ENCODE measurements around the gene ATP11B. TPM values are rescaled to one million over a fixed set of nuclear protein-coding genes. Genes with fewer than 3 reads are reported as not detected.

ATP11B gene
- total RNA-seq, 1 donor from 2014 or later = 59.0 TPM

DNA sequence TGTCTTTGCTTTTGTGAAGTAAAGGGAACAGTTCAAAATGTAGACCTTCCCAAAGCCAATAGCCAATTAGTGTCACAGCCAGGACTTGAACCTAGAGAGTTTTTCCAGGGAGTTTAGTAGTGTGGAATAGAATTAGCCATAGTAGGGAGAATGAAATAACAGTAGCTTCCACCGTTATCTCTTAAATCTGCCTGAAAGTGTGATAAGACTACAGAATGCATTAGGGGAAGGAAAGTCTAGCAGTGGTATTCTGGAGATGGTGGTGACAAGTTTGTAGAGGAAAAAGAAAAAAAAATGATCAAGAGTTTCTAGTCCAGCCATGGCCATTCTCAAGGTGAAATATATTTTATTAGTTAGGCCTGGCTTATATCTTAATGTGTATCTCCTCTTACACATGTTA lies 13.8 kb downstream of the ATP11B start:
- Histone ChIP-seq H3K4me1 (ENCODE audit: control insufficient read depth in 3 of 3, insufficient read depth in 3 of 3, low read length in 3 of 3) (peaks cover 5 to 8% (median 5%) of the 10 kb centered on the region in 3 donors), H3K36me3 (ENCODE audit: control insufficient read depth in 3 of 3, insufficient read depth in 3 of 3, low read length in 3 of 3) (no peaks in the 10 kb centered on the region), H3K27me3 (ENCODE audit: control insufficient read depth in 3 of 3, insufficient read depth in 3 of 3, low read length in 3 of 3) (no peaks in the 10 kb centered on the region), H3K9ac (ENCODE audit: low read depth in 1 of 3, low read length in 3 of 3) (no peak overlapping the region), H3K4me3 (ENCODE audit: low read length in 3 of 3) (no peak overlapping the region), H3K9me3 (ENCODE audit: control insufficient read depth in 3 of 3, low read length in 3 of 3) (no peaks in the 10 kb centered on the region), H3K27ac (ENCODE audit: low read depth, low read length) (no peak overlapping the region)

DNA sequence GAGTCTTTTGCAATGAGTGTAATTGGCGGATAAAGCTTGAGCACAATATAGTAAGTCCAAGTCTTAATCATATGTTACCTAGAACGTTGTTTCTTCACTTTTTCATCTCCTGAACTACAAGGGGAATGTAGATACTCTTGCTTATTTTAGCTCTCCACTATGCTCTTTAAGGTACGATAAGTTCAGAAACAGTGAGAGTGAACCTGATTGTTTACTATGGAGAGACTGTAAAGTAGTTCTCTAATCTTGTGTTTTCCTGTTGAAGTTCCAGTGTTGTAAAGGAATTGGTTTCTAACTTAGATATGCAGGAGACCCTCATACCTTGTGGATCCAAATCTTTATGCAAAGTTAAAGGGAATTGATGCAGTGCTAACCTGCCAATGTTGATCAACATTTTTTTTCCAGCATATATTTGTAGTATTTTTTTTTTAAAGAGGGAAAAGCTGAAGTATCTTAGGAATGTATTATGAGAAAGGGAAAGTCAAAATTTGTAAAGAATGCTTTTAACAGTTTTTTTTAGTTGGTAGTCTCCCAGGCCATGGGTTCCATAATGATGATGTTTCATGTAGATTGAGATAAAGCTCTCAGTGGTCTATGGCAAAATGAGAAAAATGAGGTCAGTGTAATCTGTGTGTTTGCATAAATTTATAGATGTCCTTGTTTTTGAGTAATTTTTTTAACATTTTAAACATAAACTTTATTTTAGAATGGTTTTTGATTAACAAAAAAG lies 14.9 kb downstream of the ATP11B start:
- H3K27me3 ChIP-seq (ENCODE audit: control insufficient read depth in 3 of 3, insufficient read depth in 3 of 3, low read length in 3 of 3) = no peaks in the 10 kb centered on the region
- H3K9ac ChIP-seq (ENCODE audit: low read depth in 1 of 3, low read length in 3 of 3) = no peak overlapping the region
- no peaks in the 10 kb centered on the region for H3K9me3 ChIP-seq (ENCODE audit: control insufficient read depth in 3 of 3, low read length in 3 of 3)
- H3K4me3 ChIP-seq (ENCODE audit: low read length in 3 of 3) = no peak overlapping the region
- no peak overlapping the region for H3K27ac ChIP-seq (ENCODE audit: low read depth, low read length)
- H3K36me3 ChIP-seq (ENCODE audit: control insufficient read depth in 3 of 3, insufficient read depth in 3 of 3, low read length in 3 of 3) = no peaks in the 10 kb centered on the region
- peaks cover 0 to 5% (median 3%) of the 10 kb centered on the region in 3 donors for H3K4me1 ChIP-seq (ENCODE audit: control insufficient read depth in 3 of 3, insufficient read depth in 3 of 3, low read length in 3 of 3)

DNA sequence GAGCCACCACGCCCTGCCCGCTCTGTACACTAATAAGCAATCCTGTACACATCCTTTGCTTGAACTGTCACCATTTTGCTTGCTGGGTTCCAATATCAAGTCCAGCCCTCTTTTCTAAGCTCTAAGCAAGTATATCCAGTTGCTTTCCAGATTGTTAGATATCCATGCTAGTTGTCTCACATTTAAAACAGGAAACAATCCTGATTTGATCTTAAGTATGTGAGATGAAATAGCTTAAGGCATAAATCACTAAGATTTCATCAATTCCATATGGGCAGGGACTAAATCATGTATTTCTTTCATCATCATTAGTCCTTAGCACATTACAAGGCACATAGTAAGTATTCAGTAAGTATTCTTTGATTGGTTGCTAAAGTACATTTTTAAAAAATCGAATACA lies 16.2 kb downstream of the ATP11B start:
- peaks cover 0 to 5% (median 4%) of the 10 kb centered on the region in 3 donors for H3K4me1 ChIP-seq (ENCODE audit: control insufficient read depth in 3 of 3, insufficient read depth in 3 of 3, low read length in 3 of 3)
- H3K4me3 ChIP-seq (ENCODE audit: low read length in 3 of 3) = no peak overlapping the region
- H3K27me3 ChIP-seq (ENCODE audit: control insufficient read depth in 3 of 3, insufficient read depth in 3 of 3, low read length in 3 of 3) = no peaks in the 10 kb centered on the region
- H3K27ac ChIP-seq (ENCODE audit: low read depth, low read length) = no peak overlapping the region
- no peaks in the 10 kb centered on the region for H3K9me3 ChIP-seq (ENCODE audit: control insufficient read depth in 3 of 3, low read length in 3 of 3)
- no peak overlapping the region for H3K9ac ChIP-seq (ENCODE audit: low read depth in 1 of 3, low read length in 3 of 3)
- no peaks in the 10 kb centered on the region for H3K36me3 ChIP-seq (ENCODE audit: control insufficient read depth in 3 of 3, insufficient read depth in 3 of 3, low read length in 3 of 3)

DNA sequence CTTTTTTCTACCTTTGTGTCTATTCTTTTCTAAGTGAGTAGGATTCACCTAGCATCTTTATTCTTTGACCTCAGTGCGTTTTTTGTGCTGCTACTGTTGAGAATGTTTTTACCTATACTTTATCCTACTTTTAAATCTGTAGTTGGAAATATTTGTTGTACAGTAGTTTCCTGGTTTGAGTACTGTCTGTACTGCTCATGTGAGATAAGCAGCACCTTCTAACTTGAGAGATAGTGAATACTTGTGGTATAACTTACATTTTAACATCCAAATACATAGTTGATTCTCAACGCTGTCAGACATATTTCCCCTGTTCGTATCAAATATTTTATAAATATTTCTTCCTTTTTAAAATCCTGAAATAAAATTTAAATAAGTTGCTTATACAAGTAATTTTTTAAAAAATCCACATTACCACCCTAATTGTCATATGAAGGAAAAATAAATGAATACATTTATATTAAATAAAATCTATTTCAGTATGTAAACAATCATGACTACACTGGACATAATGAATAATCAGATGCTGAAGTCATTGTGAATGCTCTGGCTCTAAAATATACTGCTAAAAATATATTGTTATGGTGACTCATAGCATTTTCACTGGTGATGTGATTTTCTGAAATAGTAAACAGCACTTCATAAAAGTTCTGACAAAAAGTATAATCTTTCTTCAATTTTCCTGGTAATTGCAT lies 17.4 kb downstream of the ATP11B start:
- peak overlapping the region; percentile 67 for H3K27ac ChIP-seq (ENCODE audit: low read depth, low read length)
- no peaks in the 10 kb centered on the region for H3K9me3 ChIP-seq (ENCODE audit: control insufficient read depth in 3 of 3, low read length in 3 of 3)
- no peak overlapping the region for H3K9ac ChIP-seq (ENCODE audit: low read depth in 1 of 3, low read length in 3 of 3)
- H3K27me3 ChIP-seq (ENCODE audit: control insufficient read depth in 3 of 3, insufficient read depth in 3 of 3, low read length in 3 of 3) = no peaks in the 10 kb centered on the region
- H3K4me1 ChIP-seq (ENCODE audit: control insufficient read depth in 3 of 3, insufficient read depth in 3 of 3, low read length in 3 of 3) = peaks cover 0 to 8% (median 5%) of the 10 kb centered on the region in 3 donors
- H3K36me3 ChIP-seq (ENCODE audit: control insufficient read depth in 3 of 3, insufficient read depth in 3 of 3, low read length in 3 of 3) = no peaks in the 10 kb centered on the region
- no peak overlapping the region for H3K4me3 ChIP-seq (ENCODE audit: low read length in 3 of 3)

DNA sequence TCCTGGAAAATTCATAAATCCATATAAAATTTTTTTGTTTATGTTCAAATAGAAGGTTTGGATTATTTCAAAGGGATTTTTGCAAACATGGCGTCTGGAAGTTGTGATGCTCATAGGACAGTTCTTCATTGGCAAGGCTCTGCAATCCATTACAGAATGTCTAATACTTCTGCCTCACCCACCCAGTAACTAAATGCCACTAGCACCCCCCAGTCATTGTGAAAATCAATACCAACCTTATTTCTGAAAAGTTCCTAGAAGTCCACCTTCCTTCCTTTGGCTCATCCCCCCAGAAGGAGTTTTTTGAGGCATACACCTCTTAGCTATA lies 17.9 kb downstream of the ATP11B start:
- peaks cover 0 to 8% (median 7%) of the 10 kb centered on the region in 3 donors for H3K4me1 ChIP-seq (ENCODE audit: control insufficient read depth in 3 of 3, insufficient read depth in 3 of 3, low read length in 3 of 3)
- peak overlapping the region; percentile 67 for H3K27ac ChIP-seq (ENCODE audit: low read depth, low read length)
- no peaks in the 10 kb centered on the region for H3K27me3 ChIP-seq (ENCODE audit: control insufficient read depth in 3 of 3, insufficient read depth in 3 of 3, low read length in 3 of 3)
- H3K9me3 ChIP-seq (ENCODE audit: control insufficient read depth in 3 of 3, low read length in 3 of 3) = no peaks in the 10 kb centered on the region
- H3K9ac ChIP-seq (ENCODE audit: low read depth in 1 of 3, low read length in 3 of 3) = no peak overlapping the region
- no peaks in the 10 kb centered on the region for H3K36me3 ChIP-seq (ENCODE audit: control insufficient read depth in 3 of 3, insufficient read depth in 3 of 3, low read length in 3 of 3)
- H3K4me3 ChIP-seq (ENCODE audit: low read length in 3 of 3) = no peak overlapping the region

DNA sequence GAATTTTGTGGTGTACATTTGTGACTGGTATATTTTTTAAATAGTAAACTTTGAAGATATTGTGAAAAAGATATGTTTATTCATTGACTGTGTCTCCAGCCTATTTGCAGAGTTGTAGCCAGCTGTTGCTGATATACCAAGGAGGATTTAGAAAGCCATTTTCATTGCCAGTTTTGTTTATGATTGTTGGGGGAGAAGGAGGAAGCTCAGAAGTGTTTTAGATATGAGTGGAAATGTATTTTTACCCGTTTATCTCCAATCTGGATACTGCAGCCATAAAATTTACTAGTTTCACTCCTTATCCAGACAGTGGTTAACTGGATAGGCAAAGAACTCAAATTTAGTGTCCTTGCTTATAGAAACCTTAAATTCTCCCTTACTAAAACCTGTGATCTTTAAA lies 18.8 kb downstream of the ATP11B start:
- no peak overlapping the region for H3K4me3 ChIP-seq (ENCODE audit: low read length in 3 of 3)
- peaks cover 0 to 9% (median 8%) of the 10 kb centered on the region in 3 donors for H3K4me1 ChIP-seq (ENCODE audit: control insufficient read depth in 3 of 3, insufficient read depth in 3 of 3, low read length in 3 of 3)
- no peaks in the 10 kb centered on the region for H3K9me3 ChIP-seq (ENCODE audit: control insufficient read depth in 3 of 3, low read length in 3 of 3)
- H3K9ac ChIP-seq (ENCODE audit: low read depth in 1 of 3, low read length in 3 of 3) = no peak overlapping the region
- H3K36me3 ChIP-seq (ENCODE audit: control insufficient read depth in 3 of 3, insufficient read depth in 3 of 3, low read length in 3 of 3) = no peaks in the 10 kb centered on the region
- peak overlapping the region; percentile 67 for H3K27ac ChIP-seq (ENCODE audit: low read depth, low read length)
- H3K27me3 ChIP-seq (ENCODE audit: control insufficient read depth in 3 of 3, insufficient read depth in 3 of 3, low read length in 3 of 3) = no peaks in the 10 kb centered on the region

DNA sequence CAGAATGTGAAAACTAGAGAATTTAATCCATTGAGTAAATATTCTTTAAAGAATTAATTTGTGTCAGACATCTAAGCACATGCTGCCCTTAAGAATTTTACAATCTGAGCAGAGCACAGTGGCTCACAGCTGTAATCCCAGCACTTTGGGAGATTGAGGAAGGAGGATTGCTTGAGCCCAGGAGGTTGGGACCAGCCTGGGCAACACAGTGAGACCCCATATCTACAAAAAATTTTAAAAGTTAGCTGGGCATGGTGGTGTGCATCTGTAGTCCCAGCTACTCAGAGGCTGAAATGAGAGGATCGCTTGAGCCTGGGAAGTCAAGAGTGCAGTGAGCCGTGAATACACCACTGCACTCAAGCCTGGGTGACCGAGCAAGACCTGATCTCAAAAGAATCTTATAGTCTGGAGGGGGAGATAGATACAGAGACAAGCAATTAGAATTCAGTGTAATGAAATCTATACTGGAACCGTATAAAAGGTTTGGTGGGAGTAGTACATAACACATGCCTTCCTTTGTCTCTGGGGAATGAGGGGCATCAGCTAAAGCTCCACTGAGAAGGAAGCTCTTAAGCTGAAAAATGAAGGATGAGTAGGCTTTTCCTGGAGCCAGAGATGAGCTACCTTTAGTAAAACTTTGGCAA lies 21.2 kb downstream of the ATP11B start:
- Histone ChIP-seq H3K4me3 (ENCODE audit: low read length in 3 of 3) (no peak overlapping the region), H3K27me3 (ENCODE audit: control insufficient read depth in 3 of 3, insufficient read depth in 3 of 3, low read length in 3 of 3) (no peaks in the 10 kb centered on the region), H3K9me3 (ENCODE audit: control insufficient read depth in 3 of 3, low read length in 3 of 3) (no peaks in the 10 kb centered on the region), H3K9ac (ENCODE audit: low read depth in 1 of 3, low read length in 3 of 3) (no peak overlapping the region), H3K27ac (ENCODE audit: low read depth, low read length) (no peak overlapping the region), H3K36me3 (ENCODE audit: control insufficient read depth in 3 of 3, insufficient read depth in 3 of 3, low read length in 3 of 3) (no peaks in the 10 kb centered on the region), H3K4me1 (ENCODE audit: control insufficient read depth in 3 of 3, insufficient read depth in 3 of 3, low read length in 3 of 3) (peaks cover 0 to 7% (median 4%) of the 10 kb centered on the region in 3 donors)

DNA sequence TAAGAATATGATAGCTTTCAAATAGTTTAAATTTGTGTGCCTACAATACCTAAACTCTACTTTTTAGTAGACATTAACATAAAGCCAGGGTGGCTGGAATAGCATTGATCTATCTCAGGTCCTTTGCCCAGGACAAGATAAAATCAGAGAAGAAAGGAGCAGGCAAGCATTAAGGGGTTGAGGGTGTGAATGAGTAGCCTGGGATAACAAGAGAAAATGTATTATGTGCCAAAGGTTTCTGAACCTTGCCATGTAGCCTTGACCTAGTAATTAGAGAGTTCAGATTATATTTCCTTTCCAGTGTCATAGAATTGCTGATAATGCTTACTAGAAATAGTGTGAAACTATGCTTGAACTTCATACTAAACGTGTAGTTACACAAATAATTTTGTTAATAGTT lies 22.9 kb downstream of the ATP11B start:
- Histone ChIP-seq H3K9me3 (ENCODE audit: control insufficient read depth in 3 of 3, low read length in 3 of 3) (no peaks in the 10 kb centered on the region), H3K27ac (ENCODE audit: low read depth, low read length) (no peak overlapping the region), H3K36me3 (ENCODE audit: control insufficient read depth in 3 of 3, insufficient read depth in 3 of 3, low read length in 3 of 3) (peaks cover 0 to 3% (median 0%) of the 10 kb centered on the region in 3 donors), H3K27me3 (ENCODE audit: control insufficient read depth in 3 of 3, insufficient read depth in 3 of 3, low read length in 3 of 3) (no peaks in the 10 kb centered on the region), H3K9ac (ENCODE audit: low read depth in 1 of 3, low read length in 3 of 3) (no peak overlapping the region), H3K4me3 (ENCODE audit: low read length in 3 of 3) (no peak overlapping the region), H3K4me1 (ENCODE audit: control insufficient read depth in 3 of 3, insufficient read depth in 3 of 3, low read length in 3 of 3) (peaks cover 0 to 7% (median 4%) of the 10 kb centered on the region in 3 donors)

DNA sequence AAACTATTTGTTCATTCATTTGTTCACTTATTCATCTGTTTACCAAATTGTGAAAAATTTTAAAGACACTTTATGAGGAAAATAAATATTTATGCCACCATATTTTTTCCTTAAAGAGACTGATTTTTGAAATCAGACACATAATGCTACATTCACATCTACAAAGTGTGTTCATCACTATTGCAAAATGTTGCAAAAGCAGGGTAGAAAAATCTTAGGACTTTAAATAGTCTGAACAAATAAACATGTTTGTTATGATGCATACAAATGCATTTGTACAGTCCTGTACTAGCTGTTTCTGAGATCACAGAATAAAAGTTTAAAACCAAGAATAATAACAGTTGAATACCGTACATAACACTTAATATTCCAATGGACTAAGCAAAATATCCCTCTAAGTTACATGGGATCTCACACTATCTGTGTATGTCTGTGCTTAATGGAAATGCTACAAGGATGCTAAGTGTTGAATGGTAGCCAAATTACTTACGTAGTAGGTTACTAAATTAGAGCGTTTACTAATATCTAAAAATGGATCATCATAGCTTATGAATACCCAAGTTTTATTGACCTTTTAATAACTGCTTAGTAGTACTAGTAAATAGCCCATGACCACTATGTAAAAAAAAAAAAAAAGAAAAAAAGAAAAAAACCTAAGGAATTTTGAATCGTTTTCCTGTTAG lies 25.1 kb downstream of the ATP11B start:
- no peak overlapping the region for H3K9ac ChIP-seq (ENCODE audit: low read depth in 1 of 3, low read length in 3 of 3)
- H3K36me3 ChIP-seq (ENCODE audit: control insufficient read depth in 3 of 3, insufficient read depth in 3 of 3, low read length in 3 of 3) = peaks cover 0 to 3% (median 0%) of the 10 kb centered on the region in 3 donors
- H3K27me3 ChIP-seq (ENCODE audit: control insufficient read depth in 3 of 3, insufficient read depth in 3 of 3, low read length in 3 of 3) = no peaks in the 10 kb centered on the region
- no peaks in the 10 kb centered on the region for H3K9me3 ChIP-seq (ENCODE audit: control insufficient read depth in 3 of 3, low read length in 3 of 3)
- no peak overlapping the region for H3K4me3 ChIP-seq (ENCODE audit: low read length in 3 of 3)
- H3K4me1 ChIP-seq (ENCODE audit: control insufficient read depth in 3 of 3, insufficient read depth in 3 of 3, low read length in 3 of 3) = peaks cover 0 to 4% (median 4%) of the 10 kb centered on the region in 3 donors
- H3K27ac ChIP-seq (ENCODE audit: low read depth, low read length) = no peak overlapping the region
